GM19452 (cell line): Measurements from ENCODE around the gene TNFRSF1A.
"Not testable (repeated sequence)": the region's sequence is repeated elsewhere in the genome, so short reads cannot be mapped to it uniquely, and the experiment has no call there.

Experiments
- ATAC-seq: cut with Tn5 transposase; IDR thresholded peaks from one replicate; pipeline ENCODE4 v1.9.1; 2021; ENCODE audit not compliant: unreplicated experiment

The TNFRSF1A gene

GRCh38 chr12:6358881-6359280 is 17.0 kb upstream of the TNFRSF1A start:
- ATAC-seq = no peak

DNA sequence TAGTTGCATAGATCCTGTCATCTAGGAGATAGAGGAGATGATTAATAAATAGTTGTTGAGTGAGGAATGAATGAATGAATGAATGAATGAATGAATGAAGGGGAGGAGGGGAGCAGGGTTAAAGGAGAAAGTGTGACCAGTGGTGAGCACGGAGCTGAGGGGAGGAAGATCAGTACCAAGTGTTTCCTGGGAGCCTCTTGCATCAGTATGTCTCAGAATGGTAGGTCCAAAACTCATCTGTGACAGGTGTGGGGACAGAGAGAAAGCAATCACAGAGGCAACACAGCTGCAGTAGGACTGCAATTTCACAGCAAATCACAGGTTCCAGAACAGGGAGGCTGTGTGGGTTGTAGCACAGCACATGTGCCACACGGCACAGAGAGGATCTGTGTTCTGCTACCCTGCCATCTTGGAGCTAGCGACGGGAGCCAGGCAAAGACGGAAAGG is 14.5 kb upstream of the TNFRSF1A start:
- no peak for ATAC-seq

- ATAC-seq = no peak
Observed at GRCh38 chr12:6355491-6356373, 13.9 kb upstream of the TNFRSF1A start.

DNA sequence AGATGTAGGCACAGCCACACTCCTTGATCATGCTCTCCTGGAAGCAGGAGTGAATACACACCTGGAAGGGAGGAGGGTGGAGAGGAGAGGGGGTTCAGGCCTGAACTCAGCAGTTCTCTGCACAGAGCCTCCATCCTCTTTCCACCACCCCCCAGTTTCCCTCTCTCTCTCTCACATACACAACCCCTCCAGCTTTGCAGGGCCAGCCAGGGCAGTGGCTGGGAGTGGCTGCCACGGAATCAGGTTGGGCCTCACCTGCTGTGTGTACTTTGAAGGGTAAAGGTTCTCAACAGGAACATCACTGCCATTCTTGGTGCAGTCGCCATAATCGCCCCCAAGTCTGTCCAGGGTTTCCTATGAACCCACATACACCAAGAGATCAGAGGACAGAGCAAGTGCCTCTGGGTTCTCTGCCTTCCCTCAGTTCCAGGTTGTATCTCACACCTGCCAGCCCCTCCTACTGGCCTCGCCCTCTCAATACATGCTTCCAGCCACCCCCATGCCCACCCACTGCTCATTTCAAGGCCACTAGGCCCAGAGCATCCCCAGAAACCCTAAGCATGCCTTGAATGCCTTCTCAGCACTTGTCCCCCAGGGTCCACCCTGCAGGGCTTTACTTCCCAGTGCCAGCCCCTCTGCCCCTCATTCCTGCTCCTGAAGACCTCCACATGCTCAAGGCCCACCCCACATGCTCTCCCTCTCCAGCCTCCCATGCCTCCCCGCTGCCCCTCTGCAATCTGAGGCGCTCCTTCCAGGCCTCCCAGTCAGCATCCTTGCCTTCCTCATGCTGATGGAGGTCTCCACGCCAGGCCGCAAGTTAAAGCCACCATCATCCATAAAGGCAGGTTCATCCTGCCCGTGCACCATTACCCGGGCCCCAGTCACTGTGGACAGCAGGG is 12.9 kb upstream of the TNFRSF1A start:
- ATAC-seq = no peak

DNA sequence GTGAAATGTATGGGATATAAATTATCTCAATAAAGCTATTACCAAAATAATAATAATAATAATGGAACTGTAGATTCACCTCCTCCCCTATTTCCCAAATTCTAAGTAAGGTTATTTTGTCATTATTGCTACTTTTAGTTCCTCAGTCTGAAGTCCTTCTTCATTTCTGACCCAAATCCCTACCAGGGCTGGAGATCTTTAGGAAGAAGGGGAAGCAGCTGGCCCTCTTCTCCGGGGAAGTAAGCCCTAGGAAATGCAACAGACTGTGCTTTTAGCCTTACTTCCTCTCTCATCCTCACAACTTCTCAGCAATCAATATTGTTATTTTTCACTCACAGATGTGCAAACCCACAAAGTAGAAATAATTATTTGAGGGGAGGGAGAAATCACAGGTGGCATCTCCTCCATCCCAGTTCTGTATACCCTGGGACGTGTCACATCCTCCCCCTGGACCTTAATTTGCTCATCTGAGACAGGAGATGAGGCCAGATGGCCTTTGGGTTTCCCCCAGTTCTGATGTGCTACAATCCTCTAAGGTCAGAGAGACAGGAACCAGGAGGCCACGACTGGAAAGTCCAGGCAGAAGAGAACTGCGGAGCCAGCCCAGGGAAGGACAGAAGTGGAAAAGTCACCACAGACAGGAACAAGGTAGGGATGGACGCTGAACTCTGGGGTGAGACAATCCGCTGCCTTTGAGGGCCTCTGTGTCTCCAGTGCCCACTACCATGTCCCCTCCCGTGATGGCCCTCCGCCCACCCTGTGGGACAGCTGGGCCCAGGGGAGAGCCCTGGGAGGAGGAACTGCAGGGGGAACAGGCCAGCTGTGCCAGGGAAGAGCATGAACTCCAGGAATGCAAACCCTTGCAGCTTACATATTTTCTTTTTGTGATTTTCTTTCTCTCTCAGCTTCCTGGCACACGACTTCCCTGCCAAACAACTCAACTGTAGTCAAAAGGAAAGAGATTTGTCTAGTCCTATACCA is 10.6 kb upstream of the TNFRSF1A start:
- ATAC-seq = no peak

DNA sequence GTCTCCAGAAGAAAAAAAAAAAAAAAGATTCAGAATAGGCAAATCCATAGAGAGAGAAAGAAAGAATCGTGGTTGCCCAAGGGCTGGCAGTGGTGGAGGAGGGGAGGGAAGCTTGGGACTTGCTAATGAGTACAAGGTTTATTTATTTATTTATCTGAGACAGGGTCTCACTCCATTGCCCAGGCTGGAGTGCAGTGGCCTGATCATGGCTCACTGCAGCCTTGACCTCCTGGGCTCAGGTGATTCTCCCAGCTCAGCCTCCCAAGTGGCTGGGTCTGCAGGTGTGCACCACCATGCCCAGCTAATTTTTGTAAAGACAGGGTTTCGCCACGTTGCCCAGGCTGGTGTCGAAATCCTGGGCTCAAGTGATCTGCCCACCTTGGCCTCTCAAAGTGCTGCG is 9.7 kb upstream of the TNFRSF1A start:
- ATAC-seq = no peak

GRCh38 chr12:6347367-6348338 is 5.8 kb upstream of the TNFRSF1A start:
- ATAC-seq = no peak

GRCh38 chr12:6346942-6347341 is 5.1 kb upstream of the TNFRSF1A start:
- no peak for ATAC-seq

DNA sequence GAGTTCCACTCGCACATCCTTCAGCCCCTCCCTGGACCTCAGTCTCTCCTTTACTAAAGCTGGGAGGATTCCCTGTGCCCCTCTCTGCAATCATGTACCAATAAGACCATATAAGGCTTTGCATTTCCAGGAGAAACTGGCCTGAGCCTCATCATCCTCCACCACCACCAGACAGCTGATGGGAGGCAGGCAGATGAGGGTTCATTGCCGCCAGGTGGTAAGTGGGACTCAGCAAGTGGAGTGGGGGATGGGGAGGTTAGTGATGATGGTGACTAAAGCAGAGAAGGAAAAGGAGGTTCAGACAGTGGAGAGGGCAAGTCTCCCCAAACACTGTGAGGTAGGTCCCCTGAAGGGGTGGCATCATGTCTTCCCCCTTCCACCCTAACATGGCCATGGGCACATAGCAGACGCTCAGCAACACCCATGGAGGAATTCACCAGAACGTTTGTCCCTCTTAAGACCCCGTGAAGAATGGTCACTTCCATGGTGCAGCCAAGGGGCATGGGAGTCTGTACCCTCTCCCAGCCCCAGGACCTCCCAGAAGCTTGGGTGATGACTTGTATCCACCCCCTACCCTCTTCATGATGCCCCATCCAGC is 4.5 kb upstream of the TNFRSF1A start:
- no peak for ATAC-seq

DNA sequence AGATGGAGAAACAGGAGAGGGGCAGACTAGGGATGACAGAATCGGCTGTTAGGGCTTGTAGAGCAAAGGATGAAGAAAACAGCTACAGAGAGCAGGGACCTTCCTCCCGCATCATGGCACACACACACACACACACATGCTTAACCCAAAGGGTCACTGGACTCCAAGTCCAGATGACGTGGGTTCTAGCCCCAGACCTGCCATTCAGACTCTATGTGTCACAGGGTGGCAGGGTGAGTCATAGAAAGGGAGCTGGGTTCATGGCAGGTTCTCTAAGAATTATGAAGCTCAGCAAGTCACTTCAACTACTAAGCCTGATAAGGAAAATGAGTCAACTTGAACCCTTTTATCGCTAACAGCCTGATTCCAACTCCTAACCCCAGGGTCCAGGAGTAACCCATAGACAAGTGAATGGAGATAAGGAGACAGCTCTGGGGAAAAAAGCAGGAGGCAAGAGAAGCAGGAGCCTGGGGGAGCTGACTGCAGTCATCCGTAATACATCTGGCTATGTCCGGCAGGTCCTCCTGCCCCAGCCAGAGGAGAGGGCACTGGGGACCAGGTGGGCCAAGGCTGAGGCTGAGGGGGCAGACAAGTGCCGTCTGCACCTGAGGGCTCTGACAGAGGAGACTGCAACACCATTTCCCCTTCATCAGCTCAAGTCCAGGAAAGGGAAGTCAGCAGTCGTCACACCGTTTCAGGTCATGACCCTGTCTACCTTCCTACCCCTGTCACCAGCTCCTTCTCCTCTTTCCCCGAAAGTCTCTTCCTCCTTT is 3.6 kb upstream of the TNFRSF1A start:
- ATAC-seq = no peak

- not testable (repeated sequence) for ATAC-seq
Observed at GRCh38 chr12:6344101-6344660, 2.3 kb upstream of the TNFRSF1A start.

DNA sequence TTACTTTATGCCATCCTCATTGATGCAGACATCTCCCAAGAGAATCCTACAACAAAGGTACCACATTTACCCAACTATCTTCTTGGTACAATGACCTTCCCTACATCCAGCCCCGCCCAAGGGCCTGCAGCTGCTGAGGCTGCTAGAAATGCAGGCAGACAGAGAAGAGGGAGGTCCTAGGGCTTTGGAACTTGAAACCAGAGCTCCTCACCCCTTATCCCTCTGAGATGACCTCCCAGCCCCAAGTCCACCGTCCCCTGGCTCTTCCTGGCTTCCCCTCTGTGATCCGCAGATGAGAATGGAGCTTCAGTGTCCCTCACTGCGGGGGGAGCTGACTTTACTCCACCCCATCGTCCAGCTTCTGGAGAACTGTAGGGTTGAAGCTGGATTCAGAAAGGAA is 1.6 kb upstream of the TNFRSF1A start:
- ATAC-seq = no peak

- ATAC-seq = no peak
Observed at GRCh38 chr12:6342140-6342889, 439 bp upstream of the TNFRSF1A start.

GRCh38 chr12:6340745-6341416 is 995 bp downstream of the TNFRSF1A start:
- ATAC-seq = no peak

- no peak for ATAC-seq
Observed at GRCh38 chr12:6340032-6340638, 1.7 kb downstream of the TNFRSF1A start.

- no peak for ATAC-seq
Observed at GRCh38 chr12:6338955-6339354, 2.9 kb downstream of the TNFRSF1A start.
